ENCODE data around the gene BCKDHB.

GRCh38 chr6:80330961-80331360, 224.5 kb downstream of the BCKDHB start:
- TF ChIP-seq POLR2AphosphoS5 (IDR thresholded peaks at IDR 0.05): no peak
- no peak for TF ChIP-seq CTCF (IDR thresholded peaks at IDR 0.05)
